Measurements from ENCODE around the gene YEATS2.

The YEATS2 gene

DNA sequence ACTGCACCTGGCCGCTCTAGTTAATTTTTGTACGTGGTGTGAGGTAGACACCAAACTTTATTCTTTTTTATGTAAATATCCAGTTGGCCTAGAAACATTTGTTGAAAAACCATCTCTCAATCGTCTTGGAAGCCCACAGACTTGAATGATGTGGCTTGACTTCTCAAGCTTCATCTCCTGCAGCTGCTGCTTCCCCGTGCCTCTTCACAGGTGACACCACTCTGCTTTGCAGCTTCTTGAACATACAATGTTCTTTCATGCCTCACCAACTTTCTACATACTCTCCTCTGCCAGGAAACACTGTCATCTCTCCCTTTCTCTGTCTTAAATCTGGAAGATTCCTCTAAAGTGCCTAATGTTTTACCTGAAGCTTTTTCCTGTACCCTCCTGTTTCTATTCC, 92.2 kb downstream of the YEATS2 start:
- no CpG with 5 or more reads among the region's 4 CpGs for WGBS (ENCODE audit: extremely low coverage, insufficient coverage, insufficient read length)
- H3K79me1 ChIP-seq (ENCODE audit: low read length), result no peaks in the 10 kb centered on the region
- no peak overlapping the region for H3K4ac ChIP-seq (ENCODE audit: low read depth, low read length)
- H4K8ac ChIP-seq (ENCODE audit: low read depth, low read length), result no peak overlapping the region
- peaks cover 20 to 35% of the 10 kb centered on the region in 2 experiments for H3K36me3 ChIP-seq (ENCODE audit: control insufficient read depth in 1 of 2, insufficient read depth in 2 of 2, low read length in 2 of 2)
- H4K91ac ChIP-seq (ENCODE audit: low read depth, low read length), result no peak overlapping the region
- no peak overlapping the region for H2BK12ac ChIP-seq (ENCODE audit: low read length)
- H2AFZ ChIP-seq (ENCODE audit: insufficient read depth, low read length, poor library complexity), result no peak overlapping the region
- no peak overlapping the region for H3K27ac ChIP-seq (ENCODE audit: low read depth, low read length)
- no peak overlapping the region for H2BK5ac ChIP-seq (ENCODE audit: low read depth, low read length, poor library complexity)
- no peak overlapping the region for H3K4me3 ChIP-seq (ENCODE audit: low read depth, low read length)
- no peaks in the 10 kb centered on the region for H3K4me1 ChIP-seq (ENCODE audit: control insufficient read depth in 1 of 2, insufficient read depth in 2 of 2, low read length in 2 of 2)
- H3K18ac ChIP-seq (ENCODE audit: low read length), result no peak overlapping the region
- H3K27me3 ChIP-seq (ENCODE audit: insufficient read depth, low read length), result no peaks in the 10 kb centered on the region
- peak overlapping the region; percentile 80 for H4K12ac ChIP-seq (ENCODE audit: low read depth, low read length)
- no peak overlapping the region for H2BK120ac ChIP-seq (ENCODE audit: insufficient read depth, low read length, poor library complexity)
- no peak for DNase-seq
- no peak overlapping the region for H3K14ac ChIP-seq (ENCODE audit: low read length)
- no peak overlapping the region for H3K9ac ChIP-seq (ENCODE audit: low read length)
- no peak overlapping the region for H3K4me2 ChIP-seq (ENCODE audit: low read length)
- H3K9me3 ChIP-seq (ENCODE audit: insufficient read depth, low read depth, low read length), result no peaks in the 10 kb centered on the region
- no peak overlapping the region for H2AK5ac ChIP-seq (ENCODE audit: low read length)
- no peaks in the 10 kb centered on the region for H3K79me2 ChIP-seq (ENCODE audit: control insufficient read depth, insufficient read depth, low read length, poor library complexity)
- no peak overlapping the region for H3K23ac ChIP-seq (ENCODE audit: low read length)

DNA sequence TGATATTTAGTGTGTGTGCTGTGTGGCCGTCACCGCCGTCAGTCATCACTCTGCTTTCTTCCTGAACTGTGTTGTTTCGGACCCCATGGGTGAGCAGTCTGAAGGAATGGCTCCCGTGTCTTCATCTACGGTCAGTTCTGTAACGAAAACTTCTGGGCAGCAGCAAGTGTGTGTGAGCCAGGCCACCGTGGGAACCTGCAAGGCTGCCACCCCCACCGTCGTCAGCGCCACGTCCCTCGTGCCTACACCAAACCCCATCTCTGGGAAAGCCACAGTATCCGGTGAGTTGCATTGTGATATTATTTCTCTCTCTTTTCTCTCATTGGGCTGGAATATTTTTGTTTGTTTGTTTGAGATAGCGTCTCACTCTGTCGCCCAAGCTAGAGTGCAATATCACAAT, 93.1 kb downstream of the YEATS2 start:
- Histone ChIP-seq H3K4me2 (ENCODE audit: low read length) (no peak overlapping the region), H3K14ac (ENCODE audit: low read length) (no peak overlapping the region), H2BK12ac (ENCODE audit: low read length) (no peak overlapping the region), H2BK5ac (ENCODE audit: low read depth, low read length, poor library complexity) (no peak overlapping the region), H2AFZ (ENCODE audit: insufficient read depth, low read length, poor library complexity) (no peak overlapping the region), H4K12ac (ENCODE audit: low read depth, low read length) (no peak overlapping the region), H3K4me3 (ENCODE audit: low read depth, low read length) (no peak overlapping the region), H3K23ac (ENCODE audit: low read length) (no peak overlapping the region), H3K18ac (ENCODE audit: low read length) (no peak overlapping the region), H3K4me1 (ENCODE audit: control insufficient read depth in 1 of 2, insufficient read depth in 2 of 2, low read length in 2 of 2) (no peaks in the 10 kb centered on the region), H3K9me3 (ENCODE audit: insufficient read depth, low read depth, low read length) (no peaks in the 10 kb centered on the region), H2AK5ac (ENCODE audit: low read length) (no peak overlapping the region), H4K91ac (ENCODE audit: low read depth, low read length) (no peak overlapping the region), H3K27me3 (ENCODE audit: insufficient read depth, low read length) (no peaks in the 10 kb centered on the region), H3K9ac (ENCODE audit: low read length) (no peak overlapping the region), H3K79me2 (ENCODE audit: control insufficient read depth, insufficient read depth, low read length, poor library complexity) (no peaks in the 10 kb centered on the region), H3K27ac (ENCODE audit: low read depth, low read length) (no peak overlapping the region), H4K8ac (ENCODE audit: low read depth, low read length) (no peak overlapping the region), H3K36me3 (ENCODE audit: control insufficient read depth in 1 of 2, insufficient read depth in 2 of 2, low read length in 2 of 2) (peaks cover 20 to 35% of the 10 kb centered on the region in 2 experiments), H3K79me1 (ENCODE audit: low read length) (no peaks in the 10 kb centered on the region), H2BK120ac (ENCODE audit: insufficient read depth, low read length, poor library complexity) (no peak overlapping the region), H3K4ac (ENCODE audit: low read depth, low read length) (no peak overlapping the region)
- WGBS (ENCODE audit: extremely low coverage, insufficient coverage, insufficient read length), result no CpG with 5 or more reads among the region's 16 CpGs
- DNase-seq, result no peak

DNA sequence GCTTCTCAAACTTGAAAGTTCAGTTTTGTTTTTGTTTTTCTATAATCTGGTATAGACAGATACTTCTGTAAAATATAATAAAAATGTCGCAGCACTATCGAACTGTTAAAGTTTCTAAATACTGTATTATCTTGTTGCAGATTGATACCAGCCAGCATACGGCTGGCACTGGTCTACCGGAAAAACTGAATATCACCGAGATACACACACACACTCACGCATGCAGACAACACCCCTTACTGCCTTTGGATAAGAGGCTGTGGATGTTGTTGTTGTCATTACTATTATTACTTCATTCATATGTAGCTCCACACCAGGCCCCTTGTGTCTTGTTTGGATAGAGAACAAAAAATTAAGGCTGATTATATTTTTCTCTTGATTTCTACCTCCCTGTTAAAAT, 95.4 kb downstream of the YEATS2 start:
- Histone ChIP-seq H4K8ac (ENCODE audit: low read depth, low read length) (no peak overlapping the region), H3K27me3 (ENCODE audit: insufficient read depth, low read length) (no peaks in the 10 kb centered on the region), H2BK12ac (ENCODE audit: low read length) (no peak overlapping the region), H3K79me2 (ENCODE audit: control insufficient read depth, insufficient read depth, low read length, poor library complexity) (no peaks in the 10 kb centered on the region), H3K23ac (ENCODE audit: low read length) (no peak overlapping the region), H2AK5ac (ENCODE audit: low read length) (no peak overlapping the region), H3K4me3 (ENCODE audit: low read depth, low read length) (no peak overlapping the region), H3K14ac (ENCODE audit: low read length) (no peak overlapping the region), H2AFZ (ENCODE audit: insufficient read depth, low read length, poor library complexity) (no peak overlapping the region), H2BK120ac (ENCODE audit: insufficient read depth, low read length, poor library complexity) (no peak overlapping the region), H3K36me3 (ENCODE audit: control insufficient read depth in 1 of 2, insufficient read depth in 2 of 2, low read length in 2 of 2) (peaks cover 17 to 32% of the 10 kb centered on the region in 2 experiments), H3K18ac (ENCODE audit: low read length) (no peak overlapping the region), H3K79me1 (ENCODE audit: low read length) (no peaks in the 10 kb centered on the region), H3K4ac (ENCODE audit: low read depth, low read length) (no peak overlapping the region), H3K9ac (ENCODE audit: low read length) (no peak overlapping the region), H3K27ac (ENCODE audit: low read depth, low read length) (no peak overlapping the region), H3K4me2 (ENCODE audit: low read length) (no peak overlapping the region), H4K12ac (ENCODE audit: low read depth, low read length) (no peak overlapping the region), H2BK5ac (ENCODE audit: low read depth, low read length, poor library complexity) (no peak overlapping the region), H3K4me1 (ENCODE audit: control insufficient read depth in 1 of 2, insufficient read depth in 2 of 2, low read length in 2 of 2) (no peaks in the 10 kb centered on the region), H3K9me3 (ENCODE audit: insufficient read depth, low read depth, low read length) (no peaks in the 10 kb centered on the region), H4K91ac (ENCODE audit: low read depth, low read length) (no peak overlapping the region)
- no CpG with 5 or more reads among the region's 6 CpGs for WGBS (ENCODE audit: extremely low coverage, insufficient coverage, insufficient read length)
- DNase-seq, result no peak

DNA sequence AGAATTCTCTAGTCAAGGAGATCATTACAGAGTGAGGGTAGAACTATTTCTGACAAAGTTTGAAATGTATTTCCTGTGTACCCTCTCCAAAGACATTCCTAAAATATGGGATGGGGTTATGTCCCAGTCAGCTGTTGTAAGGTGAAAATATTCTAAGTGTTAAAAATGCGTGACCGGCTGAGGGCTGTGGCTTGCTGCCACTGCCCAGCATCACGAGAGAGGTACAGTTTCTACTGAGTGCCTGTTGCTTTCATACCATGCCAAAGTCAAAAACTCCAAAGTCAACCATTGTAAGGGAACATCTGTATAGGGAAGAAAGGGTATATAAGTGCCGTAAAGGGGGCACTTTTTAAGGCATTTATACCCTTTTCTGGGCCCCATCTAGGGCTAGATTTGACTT, 96.9 kb downstream of the YEATS2 start:
- no peak overlapping the region for H3K27ac ChIP-seq (ENCODE audit: low read depth, low read length)
- no peak for DNase-seq
- H3K23ac ChIP-seq (ENCODE audit: low read length), result no peak overlapping the region
- no peak overlapping the region for H2BK12ac ChIP-seq (ENCODE audit: low read length)
- H3K79me1 ChIP-seq (ENCODE audit: low read length), result no peaks in the 10 kb centered on the region
- H4K91ac ChIP-seq (ENCODE audit: low read depth, low read length), result no peak overlapping the region
- no peaks in the 10 kb centered on the region for H3K9me3 ChIP-seq (ENCODE audit: insufficient read depth, low read depth, low read length)
- H3K4me3 ChIP-seq (ENCODE audit: low read depth, low read length), result no peak overlapping the region
- no peak overlapping the region for H3K4me2 ChIP-seq (ENCODE audit: low read length)
- H3K9ac ChIP-seq (ENCODE audit: low read length), result no peak overlapping the region
- peaks cover 26 to 38% of the 10 kb centered on the region in 2 experiments for H3K36me3 ChIP-seq (ENCODE audit: control insufficient read depth in 1 of 2, insufficient read depth in 2 of 2, low read length in 2 of 2)
- no peak overlapping the region for H2AK5ac ChIP-seq (ENCODE audit: low read length)
- H3K18ac ChIP-seq (ENCODE audit: low read length), result no peak overlapping the region
- H2AFZ ChIP-seq (ENCODE audit: insufficient read depth, low read length, poor library complexity), result no peak overlapping the region
- H3K14ac ChIP-seq (ENCODE audit: low read length), result no peak overlapping the region
- no CpG with 5 or more reads among the region's 4 CpGs for WGBS (ENCODE audit: extremely low coverage, insufficient coverage, insufficient read length)
- H3K79me2 ChIP-seq (ENCODE audit: control insufficient read depth, insufficient read depth, low read length, poor library complexity), result no peaks in the 10 kb centered on the region
- H4K12ac ChIP-seq (ENCODE audit: low read depth, low read length), result no peak overlapping the region
- H2BK120ac ChIP-seq (ENCODE audit: insufficient read depth, low read length, poor library complexity), result no peak overlapping the region
- no peaks in the 10 kb centered on the region for H3K27me3 ChIP-seq (ENCODE audit: insufficient read depth, low read length)
- no peak overlapping the region for H3K4ac ChIP-seq (ENCODE audit: low read depth, low read length)
- H3K4me1 ChIP-seq (ENCODE audit: control insufficient read depth in 1 of 2, insufficient read depth in 2 of 2, low read length in 2 of 2), result no peaks in the 10 kb centered on the region
- no peak overlapping the region for H4K8ac ChIP-seq (ENCODE audit: low read depth, low read length)
- no peak overlapping the region for H2BK5ac ChIP-seq (ENCODE audit: low read depth, low read length, poor library complexity)
